Neural cell (in vitro differentiated cells): ENCODE data around the gene BTBD16. TPM values are rescaled to one million over a fixed set of nuclear protein-coding genes. Genes with fewer than 3 reads are reported as not detected.

ENCODE experiments used
- H2AFZ ChIP-seq: fragments of 200-600, 300-800 bp; sonication (generic), shearing (Covaris generic); 2 replicates; pipeline ENCODE4 v1.6.0; 2014; ENCODE audit warnings: low read depth, mild to moderate bottlenecking, antibody characterized with exemption, low read length, moderate library complexity
- H3F3A ChIP-seq: fragments of 200-600 bp; shearing (Covaris generic); 2 replicates; pipeline ENCODE4 v1.6.1; 2016; ENCODE audit warnings: mild to moderate bottlenecking, moderate library complexity, mixed read lengths, antibody characterized with exemption, low read length; ENCODE audit not compliant: insufficient read depth, poor library complexity, severe bottlenecking
- H3K27ac ChIP-seq: fragments of 200-600, 300-800 bp; sonication (generic), shearing (Covaris generic); 2 replicates; pipeline ENCODE4 v1.5.1; 2014; ENCODE audit warnings: mild to moderate bottlenecking, low read length, moderate library complexity
- H3K27me3 ChIP-seq: fragments of 300-800, 200-600 bp; sonication (generic), shearing (Covaris generic); 2 replicates; pipeline ENCODE4 v1.6.0; 2014; ENCODE audit warnings: mild to moderate bottlenecking, low read depth, low read length, moderate library complexity; ENCODE audit not compliant: insufficient read depth
- H3K36me3 ChIP-seq: fragments of 300-800, 200-600 bp; sonication (generic), shearing (Covaris generic); 2 replicates; pipeline ENCODE4 v1.5.1; 2014; ENCODE audit warnings: mild to moderate bottlenecking, antibody characterized with exemption, low read length, moderate library complexity; ENCODE audit not compliant: insufficient read depth
- H3K4me2 ChIP-seq: fragments of 300-800, 200-600 bp; sonication (generic), shearing (Covaris generic); 2 replicates; pipeline ENCODE4 v1.6.0; 2014; ENCODE audit warnings: mild to moderate bottlenecking, low read length
- H3K4me3 ChIP-seq: fragments of 300-800, 200-600 bp; sonication (generic), shearing (Covaris generic); 2 replicates; pipeline ENCODE4 v1.5.1; 2014; ENCODE audit warnings: mild to moderate bottlenecking, low read length, moderate library complexity
- H3K79me2 ChIP-seq: fragments of 200-600 bp; shearing (Covaris generic); replicated peaks from 2 replicates; pipeline ENCODE4 v1.6.0; 2014; ENCODE audit warnings: mild to moderate bottlenecking, low read length, moderate library complexity; ENCODE audit not compliant: insufficient read depth
- H3K9ac ChIP-seq: fragments of 300-800, 200-600 bp; sonication (generic), shearing (Covaris generic); 2 replicates; pipeline ENCODE4 v1.6.1; 2016; ENCODE audit warnings: mild to moderate bottlenecking, low read length, mixed read lengths
- H3K9me2 ChIP-seq: fragments of 200-600 bp; shearing (Covaris generic); 2 replicates; pipeline ENCODE4 v1.6.1; 2016; ENCODE audit warnings: mild to moderate bottlenecking, low read length, mixed read lengths; ENCODE audit not compliant: insufficient read depth
- H3K9me3 ChIP-seq: fragments of 200-600, 300-800 bp; sonication (generic), shearing (Covaris generic); 2 replicates; pipeline ENCODE4 v1.6.1; 2016; ENCODE audit warnings: mild to moderate bottlenecking, mixed run types, low read length, moderate library complexity, mixed read lengths
- H4K20me1 ChIP-seq: fragments of 200-600 bp; shearing (Covaris generic); 2 replicates; pipeline ENCODE4 v1.6.1; 2016; ENCODE audit warnings: mild to moderate bottlenecking, mixed run types; ENCODE audit not compliant: insufficient read depth
- CTCF ChIP-seq: fragments of 450-650 bp; IDR thresholded peaks from 2 replicates; pipeline ENCODE4 v1.5.1; 2014; ENCODE audit warnings: antibody characterized with exemption, mild to moderate bottlenecking, moderate library complexity; ENCODE audit not compliant: poor library complexity, severe bottlenecking
- EP300 ChIP-seq: fragments of 450-650 bp; conservative IDR thresholded peaks from 2 replicates; pipeline ENCODE4 v1.6.1; 2014; ENCODE audit warnings: antibody characterized with exemption, mild to moderate bottlenecking, moderate library complexity; ENCODE audit not compliant: poor library complexity, severe bottlenecking
- EZH2 ChIP-seq: fragments of 200-600, 300-800 bp; shearing (Covaris generic), sonication (generic); IDR thresholded peaks from 2 replicates; pipeline ENCODE4 v1.6.1; 2014; ENCODE audit warnings: antibody characterized with exemption, low read length, borderline replicate concordance, mild to moderate bottlenecking; ENCODE audit not compliant: insufficient read depth, poor library complexity, severe bottlenecking
- MXI1 ChIP-seq: fragments of 450-650 bp; conservative IDR thresholded peaks from 2 replicates; pipeline ENCODE4 v1.6.1; 2014; ENCODE audit warnings: antibody characterized with exemption, mild to moderate bottlenecking; ENCODE audit not compliant: poor library complexity, severe bottlenecking
- POLR2AphosphoS5 ChIP-seq: IDR thresholded peaks from 2 replicates; pipeline ENCODE4 v1.6.1; 2012
- RAD21 ChIP-seq: fragments of 450-650 bp; conservative IDR thresholded peaks from 2 replicates; pipeline ENCODE4 v1.6.1; 2014; ENCODE audit warnings: antibody characterized with exemption, mild to moderate bottlenecking, moderate library complexity
- REST ChIP-seq: IDR thresholded peaks from 2 replicates; pipeline ENCODE4 v1.6.1; 2012; ENCODE audit warnings: borderline replicate concordance
- SMC3 ChIP-seq: fragments of 450-650 bp; conservative IDR thresholded peaks from 2 replicates; pipeline ENCODE4 v1.6.1; 2014; ENCODE audit warnings: antibody characterized with exemption, mild to moderate bottlenecking, moderate library complexity; ENCODE audit not compliant: poor library complexity
- TAF1 ChIP-seq: IDR thresholded peaks from 2 replicates; pipeline ENCODE4 v1.6.1; 2012; ENCODE audit warnings: low read depth
- polyA plus RNA-seq: library from polyadenylated mRNA; depleted of rRNA; stranded (reverse); fragments of >200 nt; gene quantifications from 2 replicates; pipeline ENCODE4 v1.2.3, GENCODE V29; 2014

Gene BTBD16
- polyA plus RNA-seq, 1 donor from 2014 or later = not detected

- no peak overlapping the region for H3K4me3 ChIP-seq
- H3K36me3 ChIP-seq = no peaks in the 10 kb centered on the region
- H2AFZ ChIP-seq = no peak overlapping the region
- H3K9ac ChIP-seq = no peak overlapping the region
- no peaks in the 10 kb centered on the region for H3K9me2 ChIP-seq
- H3K27me3 ChIP-seq = no peaks in the 10 kb centered on the region
- H3K79me2 ChIP-seq = no peaks in the 10 kb centered on the region
- H3K4me2 ChIP-seq = no peak overlapping the region
- no peaks in the 10 kb centered on the region for H4K20me1 ChIP-seq
- no peaks in the 10 kb centered on the region for H3K9me3 ChIP-seq
- H3K27ac ChIP-seq = no peak overlapping the region
- H3F3A ChIP-seq = no peaks in the 10 kb centered on the region
- TF ChIP-seq TAF1 = no peak
- TF ChIP-seq SMC3 = no peak
- no peak for TF ChIP-seq EZH2
- no peak for TF ChIP-seq POLR2AphosphoS5
- no peak for TF ChIP-seq REST
- TF ChIP-seq RAD21 = no peak
- TF ChIP-seq CTCF = no peak
- TF ChIP-seq MXI1 = no peak
- no peak for TF ChIP-seq EP300
These were observed 60.7 kb downstream of the BTBD16 start for GRCh38 chr10:122331615-122332446.

- no peak overlapping the region for H3K27ac ChIP-seq
These were observed 61.9 kb downstream of the BTBD16 start for GRCh38 chr10:122333037-122333436.

More at GRCh38 chr10:122333037-122333436, 61.9 kb downstream of the BTBD16 start:
- no peak for TF ChIP-seq SMC3
- no peak for TF ChIP-seq EZH2
- no peak for TF ChIP-seq POLR2AphosphoS5
- TF ChIP-seq EP300 = no peak
- no peak for TF ChIP-seq RAD21
- no peak for TF ChIP-seq TAF1
- no peak for TF ChIP-seq REST
- no peak for TF ChIP-seq MXI1
- TF ChIP-seq CTCF = no peak
- no peaks in the 10 kb centered on the region for H3K36me3 ChIP-seq
- H3K4me2 ChIP-seq = no peak overlapping the region
- H3K9me2 ChIP-seq = no peaks in the 10 kb centered on the region
- H2AFZ ChIP-seq = no peak overlapping the region
- H3K27me3 ChIP-seq = no peaks in the 10 kb centered on the region
- H3K9me3 ChIP-seq = no peaks in the 10 kb centered on the region
- H3K79me2 ChIP-seq = no peaks in the 10 kb centered on the region
- no peak overlapping the region for H3K4me3 ChIP-seq
- no peaks in the 10 kb centered on the region for H4K20me1 ChIP-seq
- no peak overlapping the region for H3K9ac ChIP-seq
- H3F3A ChIP-seq = no peaks in the 10 kb centered on the region
